ENCODE measurements around the gene DNAH3.
"Not testable (repeated sequence)": the region's sequence is repeated elsewhere in the genome, so short reads cannot be mapped to it uniquely, and the experiment has no call there.

DNAH3 gene

DNA sequence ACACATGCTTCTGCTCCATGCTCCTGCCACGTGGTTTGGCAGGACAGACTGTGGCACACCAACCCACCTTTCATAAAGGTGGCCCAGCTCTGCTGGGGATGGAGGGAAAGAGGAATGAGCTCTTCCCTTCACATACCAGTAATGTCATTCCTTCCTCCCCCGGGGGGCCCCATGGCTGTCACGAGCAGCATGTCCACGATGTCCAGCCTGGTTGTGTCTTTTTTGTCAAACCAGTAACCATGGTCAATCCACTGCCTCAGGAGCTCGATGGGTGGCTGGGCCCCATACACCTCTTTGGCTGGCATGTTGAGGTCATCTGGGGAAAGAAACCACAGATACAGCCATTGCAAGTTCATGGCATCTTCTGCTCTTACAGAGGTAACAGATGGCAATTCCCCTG, 153.5 kb downstream of the DNAH3 start:
- no peak for DNase-seq (ENCODE audit: low spot score)

DNA sequence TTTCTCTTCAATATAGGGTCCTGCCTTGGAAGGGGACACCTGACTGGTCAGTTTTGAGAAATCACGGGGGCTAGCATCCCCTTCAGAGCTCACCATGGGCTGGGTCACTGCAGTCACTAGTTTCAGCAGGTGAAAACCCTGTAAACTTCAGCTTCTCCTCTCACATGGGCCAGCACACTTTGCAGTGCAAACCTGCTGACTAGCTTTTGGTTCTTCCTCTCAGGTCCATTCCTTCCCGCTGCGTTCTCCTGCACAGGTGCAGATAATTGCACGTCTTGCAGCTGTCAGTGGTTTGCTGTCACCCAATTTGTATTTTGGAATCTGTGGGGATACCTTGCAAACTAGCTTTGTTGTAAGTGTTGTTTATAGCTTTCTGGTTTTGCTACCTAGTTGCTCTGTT, 154.9 kb downstream of the DNAH3 start:
- DNase-seq (ENCODE audit: low spot score) = no peak

DNA sequence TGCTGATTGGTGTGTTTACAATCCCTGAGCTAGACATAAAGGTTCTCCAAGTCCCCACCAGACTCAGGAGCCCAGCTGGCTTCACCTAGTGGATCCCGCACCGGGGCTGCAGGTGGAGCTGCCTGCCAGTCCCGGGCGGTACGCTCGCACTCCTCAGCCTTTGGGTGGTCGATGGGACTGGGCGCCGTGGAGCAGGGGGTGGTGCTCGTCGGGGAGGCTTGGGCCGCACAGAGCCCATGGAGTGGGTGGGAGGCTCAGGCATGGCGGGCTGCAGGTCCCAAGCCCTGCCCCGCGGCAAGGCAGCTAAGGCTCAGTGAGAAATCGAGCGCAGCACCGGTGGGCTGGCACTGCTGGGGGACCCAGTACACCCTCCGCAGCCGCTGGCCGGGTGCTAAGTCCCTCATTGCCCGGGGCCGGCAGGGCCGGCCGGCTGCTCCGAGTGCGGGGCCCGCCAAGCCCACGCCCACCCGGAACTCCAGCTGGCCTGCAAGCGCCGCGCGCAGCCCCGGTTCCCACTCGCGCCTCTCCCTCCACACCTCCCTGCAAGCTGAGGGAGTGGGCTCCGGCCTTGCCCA, 161.1 kb downstream of the DNAH3 start:
- not testable (repeated sequence) for DNase-seq (ENCODE audit: low spot score)

DNA sequence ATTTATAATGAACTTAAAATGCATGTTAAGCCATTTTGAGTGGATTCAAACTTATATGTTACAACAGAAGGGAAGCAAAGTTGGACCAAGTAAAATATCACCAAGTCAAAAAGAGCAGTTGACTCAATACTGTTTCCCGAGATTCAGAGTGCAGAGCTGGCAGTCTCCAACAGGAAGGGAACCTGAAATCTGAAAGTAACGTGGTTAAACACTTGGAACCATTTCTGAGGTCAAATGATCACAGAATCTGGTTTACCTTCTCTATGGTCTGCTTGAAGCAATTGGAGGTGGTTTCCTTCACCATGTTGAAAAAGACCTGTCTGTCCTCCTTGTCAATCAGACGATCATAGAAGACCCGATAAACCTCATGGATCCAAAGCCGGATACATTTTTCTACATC, 163.6 kb downstream of the DNAH3 start:
- DNase-seq (ENCODE audit: low spot score) = no peak

DNA sequence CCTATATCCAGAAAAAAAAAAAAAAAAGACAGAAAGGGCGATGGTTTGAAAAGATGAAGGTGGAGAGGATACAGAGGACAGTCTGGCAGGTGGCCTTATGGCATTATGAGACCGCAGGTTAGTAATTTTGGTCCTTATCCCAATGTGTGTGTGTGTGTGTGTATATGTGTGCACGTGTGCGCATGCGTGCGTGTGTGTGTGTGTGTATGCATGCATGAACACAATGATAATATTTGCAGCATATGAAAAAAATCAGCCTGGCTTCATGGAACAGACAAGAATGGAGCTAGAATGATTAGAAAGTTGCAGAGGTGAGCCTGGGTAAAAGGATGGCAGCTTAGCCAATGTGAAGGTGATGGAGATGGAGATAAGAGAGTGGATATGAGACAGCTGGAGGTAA, 166.6 kb downstream of the DNAH3 start:
- no peak for DNase-seq (ENCODE audit: low spot score)

DNA sequence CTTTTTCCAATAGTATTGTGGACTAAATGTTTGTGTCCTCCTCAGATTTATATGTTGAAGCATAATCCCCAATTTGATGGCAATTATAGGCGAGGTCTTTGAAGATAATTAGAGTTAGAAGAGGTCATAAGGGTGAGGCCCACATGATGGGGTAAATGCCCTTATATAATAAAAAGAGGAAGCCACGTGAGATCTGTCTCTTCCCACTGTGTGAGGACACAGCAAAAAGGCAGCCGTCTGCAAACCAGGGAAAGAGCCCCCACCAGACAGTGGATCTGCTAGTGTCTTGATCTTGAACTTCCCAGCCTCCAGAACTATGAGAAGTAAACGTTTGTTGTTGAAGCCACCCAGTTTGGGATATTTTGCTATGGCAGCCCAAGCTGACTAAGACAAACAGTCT, 174.1 kb downstream of the DNAH3 start:
- DNase-seq (ENCODE audit: low spot score) = no peak

DNA sequence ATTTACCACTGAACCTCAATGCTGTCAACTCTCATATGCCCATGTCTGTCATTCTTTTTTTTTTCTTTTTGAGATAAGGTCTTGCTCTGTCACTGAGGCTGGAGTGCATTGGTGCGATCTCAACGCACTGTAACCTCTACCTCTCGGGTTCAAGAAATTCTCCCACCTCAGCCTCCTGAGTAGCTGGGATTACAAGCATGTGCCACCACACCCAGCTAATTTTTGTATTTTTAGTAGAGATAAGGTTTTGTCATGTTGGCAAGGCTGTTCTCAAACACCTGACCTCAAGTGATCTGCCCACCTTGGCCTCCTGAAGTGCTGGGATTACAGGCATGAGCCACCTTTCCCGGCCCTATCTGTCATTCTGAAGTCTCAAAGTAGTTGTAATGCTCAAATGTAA, 177.4 kb downstream of the DNAH3 start:
- not testable (repeated sequence) for DNase-seq (ENCODE audit: low spot score)

DNA sequence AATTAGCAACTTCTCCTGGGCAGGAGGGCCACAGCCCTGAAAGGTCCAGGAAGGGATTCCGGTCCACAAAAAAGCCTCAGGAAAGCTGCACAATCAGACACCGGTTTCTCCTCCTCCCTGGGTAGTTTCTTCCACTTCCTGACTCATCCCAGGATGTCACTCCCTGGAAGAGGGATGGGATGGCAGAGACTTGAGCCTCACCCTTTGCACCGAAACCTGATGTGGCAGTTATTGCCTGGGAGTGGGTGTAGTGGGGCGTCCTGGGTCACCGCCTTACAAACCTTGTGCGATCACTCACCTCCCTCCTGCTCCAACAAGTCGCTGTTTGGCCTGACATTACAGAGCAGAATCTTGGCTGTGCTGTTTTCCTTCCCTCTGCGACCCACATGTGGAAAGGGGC, 179.2 kb downstream of the DNAH3 start:
- DNase-seq (ENCODE audit: low spot score) = no peak

DNA sequence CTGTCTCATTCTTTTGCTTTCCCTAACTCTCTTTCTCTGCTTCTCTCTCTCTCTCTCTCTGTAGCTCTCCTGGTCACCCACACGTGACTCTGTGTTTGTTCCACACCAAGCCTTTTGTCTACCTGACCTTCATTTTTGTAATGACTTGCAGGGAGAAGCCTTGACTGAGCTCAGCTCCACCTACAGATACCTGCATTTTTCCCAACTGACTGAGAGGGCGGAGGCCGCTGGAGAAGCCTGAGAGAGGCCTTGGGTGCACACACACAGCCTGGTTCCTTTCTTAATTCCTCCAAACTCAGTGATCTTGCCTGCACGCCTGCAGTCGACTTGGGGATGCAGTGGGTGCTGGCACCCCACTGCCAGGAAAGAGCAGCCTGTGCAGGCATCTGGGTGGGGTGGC, 181.3 kb downstream of the DNAH3 start:
- DNase-seq (ENCODE audit: low spot score) = no peak

DNA sequence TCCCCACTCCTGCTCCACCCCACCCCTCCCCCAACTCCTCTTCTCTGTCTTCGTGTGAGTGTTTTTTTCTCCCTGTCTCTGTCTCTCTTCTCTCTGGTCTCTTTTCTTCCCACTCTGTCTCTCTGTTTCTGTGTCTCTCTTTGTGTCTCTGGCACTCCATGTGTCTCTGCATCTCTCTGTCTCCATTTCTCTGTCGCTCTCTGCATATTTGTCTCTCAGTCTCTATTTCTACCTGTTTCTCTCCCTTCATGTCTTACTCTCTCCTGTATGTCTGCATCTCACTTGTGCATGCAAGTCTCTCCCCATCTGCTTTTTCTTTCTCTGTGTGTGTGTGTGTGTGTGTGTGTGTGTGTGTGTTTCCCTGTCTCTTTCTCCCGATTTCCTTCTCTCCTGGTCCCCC, 181.9 kb downstream of the DNAH3 start:
- no peak for DNase-seq (ENCODE audit: low spot score)

DNA sequence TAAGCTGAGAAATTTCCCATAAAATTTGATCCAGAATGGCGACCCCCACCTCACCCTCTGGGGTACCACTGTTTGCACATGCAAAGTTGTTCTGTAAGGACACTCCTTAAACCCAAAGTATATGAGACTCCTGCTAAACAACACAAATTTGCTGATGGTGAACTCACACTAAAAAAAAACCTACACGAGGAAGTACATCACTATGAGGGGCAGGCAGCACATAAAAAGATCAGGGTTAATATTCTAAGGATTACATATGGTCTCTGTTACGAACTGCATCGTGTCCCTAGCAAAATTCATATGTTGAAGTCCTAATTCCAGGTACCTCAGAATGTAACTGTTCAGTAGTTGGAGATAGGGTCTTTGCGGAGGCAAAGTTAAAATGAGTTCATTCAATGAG, 189.7 kb downstream of the DNAH3 start:
- DNase-seq (ENCODE audit: low spot score) = no peak

DNA sequence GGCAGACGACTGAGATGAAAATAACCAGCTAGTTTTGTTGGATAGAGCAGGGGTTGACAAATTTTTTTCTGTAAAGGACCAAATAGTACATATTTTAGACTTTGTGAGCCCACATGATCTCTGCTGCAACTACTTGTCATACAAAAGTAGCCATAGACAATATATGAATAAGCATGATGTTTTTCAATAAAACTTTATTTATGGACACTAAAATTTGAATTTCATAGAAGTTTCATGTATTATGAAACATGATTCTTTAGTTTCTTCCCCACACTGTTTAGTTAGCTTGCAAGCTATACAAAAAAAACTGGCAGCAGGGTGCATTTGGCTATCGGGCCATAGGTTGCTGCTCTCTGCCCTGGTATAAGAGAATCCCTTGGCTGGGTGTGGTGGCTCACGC, 193.5 kb downstream of the DNAH3 start:
- DNase-seq (ENCODE audit: low spot score) = no peak

DNA sequence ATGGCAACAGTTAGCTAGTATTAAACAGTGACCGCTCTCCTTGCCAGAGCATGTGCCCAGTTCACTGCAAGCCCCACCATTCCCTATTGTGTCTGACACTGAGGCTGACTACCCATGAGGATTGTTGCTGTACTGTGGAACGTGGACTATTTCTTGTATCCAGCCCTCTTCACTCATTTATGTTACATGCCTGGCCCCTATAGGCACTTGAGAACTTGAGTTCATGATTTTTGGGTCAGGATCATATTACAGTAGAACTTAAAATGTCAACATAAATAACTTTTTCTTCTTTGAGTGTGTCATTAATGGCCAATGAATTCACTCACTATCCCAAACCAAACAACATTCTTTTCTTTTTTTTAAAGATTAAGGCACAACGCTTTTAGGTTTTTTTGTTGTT, 194.3 kb downstream of the DNAH3 start:
- DNase-seq (ENCODE audit: low spot score) = no peak

DNA sequence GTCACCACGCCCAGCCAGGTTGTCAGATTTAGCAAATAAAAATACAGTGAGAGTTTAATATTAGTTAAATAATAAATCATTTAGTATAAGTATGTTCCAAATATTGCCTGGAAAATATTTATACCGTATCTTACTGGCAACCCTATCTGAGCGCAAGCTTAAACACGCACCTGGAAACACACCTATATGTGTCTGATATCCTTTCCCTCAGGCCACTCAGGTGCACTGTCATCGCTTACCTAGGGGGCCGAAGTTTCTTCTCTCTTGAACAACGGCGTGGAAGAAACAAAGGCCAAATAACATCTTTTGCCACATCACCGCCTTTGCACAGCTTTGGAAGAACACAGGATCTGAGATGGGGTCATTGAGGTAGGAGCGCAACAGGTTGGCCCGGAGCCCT, 196.1 kb downstream of the DNAH3 start:
- DNase-seq (ENCODE audit: low spot score) = no peak

DNA sequence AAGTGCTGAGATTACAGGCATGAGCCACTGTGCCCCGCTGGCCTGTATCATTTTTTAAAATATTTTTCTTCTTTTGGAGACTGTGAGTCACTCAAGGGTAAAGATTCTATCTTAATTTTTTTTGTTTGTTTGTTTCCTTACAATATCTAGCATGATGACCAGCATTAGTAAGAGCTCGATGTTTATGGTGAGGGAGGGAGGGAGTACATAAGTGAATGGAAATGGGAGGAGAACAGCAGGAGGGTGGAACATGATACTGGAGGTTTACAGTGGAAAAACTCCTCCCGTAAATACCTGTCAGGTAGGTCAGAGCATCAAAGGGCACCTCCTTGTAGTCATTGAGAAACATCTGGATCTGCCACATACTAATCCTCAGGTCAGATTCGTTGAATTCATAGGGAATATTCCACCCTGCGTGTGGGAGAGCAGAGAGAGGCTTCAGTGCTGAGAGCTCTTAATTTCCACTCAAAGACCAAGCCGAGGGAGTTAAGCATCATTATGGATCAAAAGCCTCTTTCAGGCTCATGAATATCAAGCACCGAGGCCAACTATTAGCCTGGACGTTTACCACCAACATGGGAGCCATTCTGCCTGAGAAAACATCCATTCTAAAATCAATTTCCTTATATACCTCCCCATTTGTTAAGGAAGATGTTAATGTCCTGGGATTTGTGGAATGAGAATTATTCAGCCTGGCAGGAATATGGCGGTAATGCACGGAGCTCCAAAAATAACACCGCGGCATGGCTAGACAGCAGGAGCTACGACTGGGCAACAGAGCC, 198.3 kb downstream of the DNAH3 start:
- peak; percentile 35 for DNase-seq (ENCODE audit: low spot score)

DNA sequence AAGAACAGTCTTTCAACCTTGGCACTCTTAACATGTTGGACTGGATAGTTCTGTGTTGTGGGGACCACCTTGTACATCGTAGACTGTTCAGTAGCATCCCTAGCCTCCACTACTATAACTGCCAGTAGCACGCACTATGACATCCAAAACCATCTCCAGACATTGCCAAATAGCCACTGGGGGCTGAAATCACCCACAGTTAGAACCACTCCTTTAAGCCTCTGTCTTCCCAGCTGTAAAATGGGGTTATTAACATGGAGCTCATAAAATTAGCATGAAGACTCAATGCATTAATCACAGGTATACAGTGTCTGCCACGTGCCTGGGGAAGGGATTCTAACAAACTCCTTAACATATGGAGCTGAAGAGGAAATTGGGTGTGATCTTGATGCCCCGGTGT, 200.4 kb downstream of the DNAH3 start:
- no peak for DNase-seq (ENCODE audit: low spot score)

DNA sequence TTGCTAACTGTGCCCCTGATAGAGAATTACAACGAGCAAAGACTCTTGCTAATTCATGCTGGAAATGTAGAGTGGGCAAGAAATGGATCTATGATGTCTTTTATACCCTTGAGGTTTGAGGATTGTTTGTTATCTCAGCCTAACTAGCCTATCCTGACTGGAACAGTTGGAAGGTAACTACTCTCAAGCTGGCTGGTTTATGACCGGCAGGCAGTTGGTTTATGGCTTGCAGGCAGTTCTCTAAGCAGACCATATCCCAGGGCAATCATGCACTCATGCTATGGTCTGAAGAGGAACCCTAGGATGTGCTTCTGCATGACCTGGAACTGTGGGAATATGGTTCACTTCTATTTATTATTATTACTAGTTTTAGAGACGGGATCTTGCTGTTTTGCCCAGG, 201.0 kb downstream of the DNAH3 start:
- DNase-seq (ENCODE audit: low spot score) = no peak

DNA sequence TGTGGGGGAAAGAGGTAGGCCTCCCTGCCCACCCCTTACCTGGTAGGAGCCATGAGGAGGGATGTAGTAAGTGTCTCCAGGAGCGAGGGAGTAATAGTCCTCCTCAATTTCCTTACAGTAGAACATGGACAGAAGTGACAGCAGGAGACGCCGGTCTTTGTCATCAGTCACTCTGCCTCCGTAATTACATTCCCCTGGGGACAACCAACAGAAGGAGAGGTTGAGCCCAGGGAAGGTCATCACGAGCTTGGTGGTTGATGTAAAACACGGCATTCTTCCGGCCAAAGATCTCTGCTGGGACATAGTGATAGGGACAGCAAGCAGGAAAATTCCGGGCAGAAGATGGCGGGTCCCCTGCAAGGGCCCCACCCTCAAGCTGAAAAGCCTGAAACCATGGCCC, 202.2 kb downstream of the DNAH3 start:
- no peak for DNase-seq (ENCODE audit: low spot score)

DNA sequence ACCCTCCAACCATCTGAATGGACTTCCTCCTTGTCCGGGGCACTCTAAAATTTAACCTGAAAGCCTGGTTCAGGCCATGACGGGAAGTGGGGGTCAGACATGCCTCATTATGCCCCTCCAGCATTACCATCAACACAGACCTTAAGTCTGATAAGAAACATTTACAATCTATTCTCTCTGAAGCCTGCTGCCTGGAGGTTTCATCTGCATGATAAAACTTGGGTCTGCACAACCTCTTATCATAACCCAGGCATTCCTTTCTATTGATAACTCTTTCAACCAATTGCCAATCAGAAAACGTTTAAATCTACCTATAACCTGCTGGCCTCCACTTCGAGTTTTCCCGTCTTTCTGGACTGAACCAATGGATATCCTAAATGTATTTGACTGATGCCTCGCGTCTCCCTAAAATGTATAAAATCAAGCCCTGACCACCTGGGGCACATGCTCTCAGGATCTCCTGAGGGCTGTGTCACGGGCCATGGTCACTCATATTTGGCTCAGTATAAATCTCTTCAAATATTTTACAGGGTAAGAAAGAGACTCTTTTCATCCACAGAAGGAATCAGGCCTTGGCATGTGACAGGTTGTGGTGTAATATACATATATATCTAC, 204.5 kb downstream of the DNAH3 start:
- no peak for DNase-seq (ENCODE audit: low spot score)

DNA sequence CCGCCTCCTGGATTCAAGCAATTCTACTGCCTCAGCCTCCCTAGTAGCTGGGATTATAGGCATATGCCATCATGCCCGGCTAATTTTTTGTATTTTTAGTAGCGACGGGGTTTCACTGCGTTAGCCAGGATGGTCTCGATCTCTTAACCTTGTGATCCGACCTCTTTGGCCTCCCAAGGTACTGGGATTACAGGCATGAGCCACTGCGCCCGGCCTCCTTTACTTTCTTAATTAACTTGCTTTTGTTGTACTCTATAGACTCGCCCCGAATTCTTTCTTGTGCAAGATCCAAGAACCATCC, 205.1 kb downstream of the DNAH3 start:
- not testable (repeated sequence) for DNase-seq (ENCODE audit: low spot score)

DNA sequence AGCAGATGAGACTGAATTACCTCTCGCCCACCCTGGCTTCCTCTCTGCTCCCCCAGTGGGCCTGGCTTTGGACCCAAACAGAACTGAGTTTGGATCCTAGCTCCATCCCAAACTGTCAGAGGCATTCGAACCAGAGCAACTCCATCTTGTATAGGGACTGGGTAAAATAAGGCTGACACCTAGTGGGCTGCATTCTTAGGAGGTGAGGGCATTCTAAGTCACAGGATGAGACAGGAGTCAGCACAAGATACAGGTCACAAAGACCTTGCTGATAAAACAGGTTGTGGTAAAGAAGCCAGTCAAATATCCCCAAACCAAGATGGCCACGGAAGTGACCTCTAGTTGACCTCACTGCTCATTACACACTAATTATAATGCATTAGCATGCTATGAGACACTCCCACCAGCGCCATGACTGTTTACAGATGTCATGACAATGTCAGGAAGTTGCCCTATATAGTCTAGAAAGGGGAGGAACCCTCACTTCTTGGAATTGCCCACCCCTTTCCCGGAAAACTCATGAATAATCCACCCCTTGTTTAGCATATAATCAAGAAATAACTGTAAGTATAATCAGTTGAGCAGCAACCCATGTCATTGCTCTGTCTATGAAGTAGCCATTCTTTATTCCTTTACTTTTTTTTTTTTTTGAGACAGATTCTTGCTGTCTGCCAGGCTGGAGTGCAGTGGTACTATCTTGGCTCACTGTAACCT, 205.6 kb downstream of the DNAH3 start:
- DNase-seq (ENCODE audit: low spot score) = no peak

DNA sequence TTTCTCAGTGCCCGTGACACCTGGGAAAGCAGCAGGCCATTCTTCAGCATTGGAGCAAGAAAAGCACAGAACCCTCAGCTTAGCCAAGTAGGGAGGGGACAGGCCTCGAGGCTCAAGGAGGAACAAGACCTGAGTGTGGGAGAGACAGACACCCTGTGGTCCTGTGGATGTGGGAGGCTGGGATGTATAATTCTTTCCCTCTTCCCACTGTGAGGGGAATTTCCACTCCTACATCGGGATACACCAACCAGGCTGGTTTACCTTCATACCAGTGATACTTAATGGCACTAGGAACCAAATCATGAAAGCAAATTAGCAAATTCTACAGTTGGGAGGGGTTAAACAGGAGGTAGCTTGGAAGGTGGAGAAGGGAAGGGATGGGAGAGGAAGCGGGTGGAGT, 208.4 kb downstream of the DNAH3 start:
- DNase-seq (ENCODE audit: low spot score) = no peak

DNA sequence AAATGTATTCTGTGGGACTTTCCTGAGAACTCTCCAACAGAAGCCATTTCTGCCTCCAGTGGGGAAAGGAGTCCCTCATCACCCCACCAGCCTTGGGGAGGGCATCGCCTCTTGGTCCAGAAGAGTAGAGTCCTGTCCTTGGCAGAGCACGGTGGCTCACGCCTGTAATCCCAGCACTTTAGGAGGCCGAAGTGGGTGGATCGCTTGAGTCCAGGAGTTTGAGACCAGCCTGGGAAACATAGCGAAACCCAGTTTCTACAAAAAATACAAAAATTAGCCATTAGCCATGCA, 209.1 kb downstream of the DNAH3 start:
- DNase-seq (ENCODE audit: low spot score) = no peak
